AG08395 (cell line): ENCODE data around the gene RNF41.

Experiments used
- DNase-seq: peaks from one replicate; pipeline ENCODE4 v3.0.0; 2012; ENCODE audit warnings: mixed read lengths, low spot score

The RNF41 gene

GRCh38 chr12:56243731-56244181 lies 22.0 kb upstream of the RNF41 start:
- DNase-seq = no peak

- no peak for DNase-seq
These were observed 21.3 kb upstream of the RNF41 start for GRCh38 chr12:56242986-56243385.

GRCh38 chr12:56241424-56242303 lies 19.9 kb upstream of the RNF41 start:
- DNase-seq = no peak

GRCh38 chr12:56237552-56237951 lies 15.8 kb upstream of the RNF41 start:
- DNase-seq = no peak

DNA sequence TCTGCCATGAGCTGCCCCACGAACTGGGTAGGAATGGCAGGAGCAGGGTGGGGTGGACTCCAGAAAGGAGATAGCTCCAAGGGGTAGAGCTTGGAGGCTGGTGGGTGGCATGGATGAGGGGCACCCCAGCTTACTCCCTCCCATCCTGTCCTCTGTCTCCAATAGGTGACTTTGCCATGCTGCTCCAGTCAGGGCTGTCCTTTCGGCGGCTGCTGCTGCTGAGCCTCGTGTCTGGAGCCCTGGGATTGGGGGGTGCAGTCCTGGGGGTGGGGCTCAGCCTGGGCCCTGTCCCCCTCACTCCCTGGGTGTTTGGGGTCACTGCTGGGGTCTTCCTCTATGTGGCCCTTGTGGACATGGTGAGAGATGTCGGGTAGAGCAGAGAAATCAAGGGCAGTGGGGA lies 15.3 kb upstream of the RNF41 start:
- DNase-seq = no peak

- DNase-seq = no peak
These were observed 14.4 kb upstream of the RNF41 start for GRCh38 chr12:56236091-56236490.

GRCh38 chr12:56234746-56235436 lies 13.2 kb upstream of the RNF41 start:
- no peak for DNase-seq

DNA sequence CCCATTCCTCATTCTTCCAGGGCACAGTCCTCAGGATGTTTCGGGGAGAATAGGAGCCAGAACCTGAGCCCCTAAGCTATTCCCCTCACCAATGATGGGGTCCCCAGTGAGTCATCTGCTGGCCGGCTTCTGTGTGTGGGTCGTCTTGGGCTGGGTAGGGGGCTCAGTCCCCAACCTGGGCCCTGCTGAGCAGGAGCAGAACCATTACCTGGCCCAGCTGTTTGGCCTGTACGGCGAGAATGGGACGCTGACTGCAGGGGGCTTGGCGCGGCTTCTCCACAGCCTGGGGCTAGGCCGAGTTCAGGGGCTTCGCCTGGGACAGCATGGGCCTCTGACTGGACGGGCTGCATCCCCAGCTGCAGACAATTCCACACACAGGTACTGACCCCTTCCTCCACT lies 9.5 kb upstream of the RNF41 start:
- no peak for DNase-seq

- DNase-seq = no peak
These were observed 8.9 kb upstream of the RNF41 start for GRCh38 chr12:56230432-56231183.

GRCh38 chr12:56229916-56230431 lies 8.3 kb upstream of the RNF41 start, which contains the start of gene SLC39A5:
TSS of gene SLC39A5 (plus strand) at chr12:56230051. CDS start at chr12:56231275, 1,224 bp downstream.
- DNase-seq = no peak

DNA sequence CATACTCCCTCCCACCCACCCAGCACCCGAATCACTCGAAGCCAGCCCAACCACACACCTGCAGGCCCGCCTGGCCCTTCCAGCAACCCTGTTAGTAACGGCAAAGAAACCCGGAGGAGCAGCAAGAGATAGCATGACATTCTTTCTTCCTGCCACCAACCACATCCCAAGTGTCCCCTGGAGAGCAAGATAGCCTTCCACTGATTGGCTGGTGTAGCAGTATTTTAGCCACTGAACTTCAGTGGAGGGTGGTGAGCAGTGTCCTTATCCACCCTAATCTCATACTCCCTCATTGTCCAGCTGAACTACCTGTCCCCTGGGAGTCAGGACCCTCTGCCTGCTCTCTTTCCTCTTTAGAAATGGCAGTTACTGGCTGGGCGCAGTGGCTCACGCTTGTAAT lies 7.4 kb upstream of the RNF41 start:
- no peak for DNase-seq

- DNase-seq = no peak
These were observed 3.2 kb upstream of the RNF41 start for GRCh38 chr12:56224954-56225353.

GRCh38 chr12:56224102-56224701 lies 2.5 kb upstream of the RNF41 start, which contains the start of gene NABP2:
TSS of gene NABP2 (plus strand) at chr12:56224342. CDS start at chr12:56224857, 515 bp downstream.
- DNase-seq = peak; percentile 99

DNA sequence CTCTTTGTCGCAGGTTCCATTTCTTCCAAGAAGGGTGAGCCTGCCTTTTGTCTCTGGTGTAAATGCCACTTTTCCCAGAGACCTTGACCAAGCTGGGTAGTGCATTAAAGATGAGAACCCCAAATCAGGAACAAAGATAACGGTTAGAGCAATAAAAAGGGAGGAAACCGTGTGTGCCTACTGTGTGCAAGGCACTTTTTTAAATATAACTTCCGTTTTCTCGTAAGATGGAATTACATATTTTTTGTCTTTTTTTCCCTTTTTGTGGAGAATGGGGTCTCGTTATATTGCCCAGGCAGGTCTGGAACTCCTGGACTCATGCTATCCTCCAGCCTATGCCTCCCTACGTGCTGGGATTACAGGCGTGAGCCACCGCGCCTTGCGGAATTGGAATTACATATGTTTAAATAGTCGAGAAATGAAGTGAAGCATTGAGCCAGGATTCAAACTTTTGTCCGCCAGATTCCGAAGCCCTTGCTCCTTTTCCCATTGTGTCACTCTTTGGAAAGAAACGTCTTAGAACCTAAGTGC lies 1.9 kb upstream of the RNF41 start:
- DNase-seq = no peak

DNA sequence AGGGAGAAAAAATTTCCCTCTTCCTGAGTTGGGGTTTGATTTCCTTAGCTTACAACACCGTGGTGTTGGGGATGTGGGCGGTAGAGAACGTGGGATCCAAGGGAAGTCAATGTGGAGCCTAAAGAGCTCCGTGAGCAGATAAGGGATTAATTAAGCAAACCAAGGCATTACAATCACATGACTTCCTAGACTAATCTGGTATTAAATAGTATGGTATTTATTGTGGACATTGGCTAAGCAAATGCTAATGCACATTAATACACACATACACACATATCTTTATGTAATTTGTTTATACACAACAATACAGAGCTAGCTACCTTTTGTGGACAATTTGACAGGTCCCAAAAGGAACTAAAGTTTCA lies 791 bp upstream of the RNF41 start:
- no peak for DNase-seq

DNA sequence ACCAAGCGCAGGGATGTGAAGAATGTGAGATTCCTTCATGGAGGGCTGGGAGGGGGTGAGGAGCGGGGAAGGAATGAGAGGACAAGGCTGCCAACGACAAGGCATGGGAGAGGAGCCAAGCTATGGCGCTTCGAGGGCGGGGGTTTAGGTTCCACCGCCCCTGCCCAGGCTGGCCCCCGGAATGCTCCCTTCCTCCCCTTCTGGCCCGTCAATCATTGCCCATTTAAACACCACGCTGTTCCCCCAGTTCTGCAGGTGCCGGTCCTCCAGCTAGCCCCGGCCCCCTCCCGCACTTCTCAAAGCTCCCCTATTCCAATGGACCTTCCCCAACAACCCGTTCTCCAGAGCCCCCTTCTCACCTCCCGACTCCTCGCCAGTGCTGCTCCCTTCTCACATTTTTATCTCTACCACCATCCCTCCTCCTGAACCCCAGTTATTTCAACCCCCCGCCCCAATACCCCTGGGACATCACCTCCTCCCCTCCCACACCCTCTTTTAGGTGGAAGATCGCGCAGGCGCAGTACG lies 428 bp downstream of the RNF41 start:
- peak; percentile 93 for DNase-seq

DNA sequence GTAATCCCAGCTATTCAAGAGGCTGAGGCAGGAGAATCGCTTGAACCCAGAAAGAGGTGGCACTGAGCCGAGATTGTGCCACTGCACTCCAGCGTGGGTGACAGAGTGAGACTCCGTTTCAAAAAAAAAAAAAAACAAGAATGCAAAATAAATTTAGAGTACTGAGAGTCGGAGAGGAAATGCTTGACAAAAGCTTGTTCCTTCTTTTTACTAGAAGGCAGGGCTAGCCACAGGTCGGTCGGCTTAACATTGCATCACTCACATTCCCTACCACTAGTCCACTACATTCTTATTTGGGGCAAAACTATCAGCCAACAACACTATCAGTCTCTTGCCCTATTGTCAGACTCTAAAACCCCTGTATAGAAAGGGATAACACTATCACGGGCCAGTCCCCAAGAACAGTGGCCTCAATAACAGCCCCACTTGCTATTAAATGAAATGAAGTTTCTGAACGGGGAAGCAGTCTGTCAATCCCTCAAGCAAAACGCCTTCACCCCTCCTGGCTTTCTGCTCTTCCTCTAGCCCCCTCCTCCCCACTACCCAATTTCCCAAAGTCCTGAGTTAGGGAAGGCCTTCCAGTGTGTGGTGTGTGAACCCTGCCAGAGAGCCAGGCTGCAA lies 1.0 kb downstream of the RNF41 start:
- peak; percentile 43 for DNase-seq

- DNase-seq = no peak
These were observed 1.9 kb downstream of the RNF41 start for GRCh38 chr12:56219840-56220239.

DNA sequence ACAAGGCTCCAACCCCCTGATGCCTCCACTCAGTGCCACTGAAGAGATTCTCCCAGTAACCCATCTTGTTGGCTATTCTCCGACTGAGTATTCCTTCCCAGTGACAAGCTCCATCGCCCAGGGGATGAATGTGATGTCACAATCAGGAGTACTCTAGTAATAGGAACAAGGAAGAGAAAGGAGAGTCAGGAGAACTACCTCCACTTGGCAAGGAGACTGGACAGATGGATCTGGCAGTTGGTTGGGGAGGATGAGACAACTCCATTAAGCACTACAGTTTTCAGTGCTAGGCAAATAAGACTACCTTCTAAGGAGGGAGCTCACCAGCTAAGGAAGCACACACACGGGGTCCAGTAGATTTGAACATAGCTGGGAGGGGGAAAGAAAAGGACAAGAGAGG lies 5.3 kb downstream of the RNF41 start:
- no peak for DNase-seq

GRCh38 chr12:56213878-56214277 lies 7.8 kb downstream of the RNF41 start:
- no peak for DNase-seq

DNA sequence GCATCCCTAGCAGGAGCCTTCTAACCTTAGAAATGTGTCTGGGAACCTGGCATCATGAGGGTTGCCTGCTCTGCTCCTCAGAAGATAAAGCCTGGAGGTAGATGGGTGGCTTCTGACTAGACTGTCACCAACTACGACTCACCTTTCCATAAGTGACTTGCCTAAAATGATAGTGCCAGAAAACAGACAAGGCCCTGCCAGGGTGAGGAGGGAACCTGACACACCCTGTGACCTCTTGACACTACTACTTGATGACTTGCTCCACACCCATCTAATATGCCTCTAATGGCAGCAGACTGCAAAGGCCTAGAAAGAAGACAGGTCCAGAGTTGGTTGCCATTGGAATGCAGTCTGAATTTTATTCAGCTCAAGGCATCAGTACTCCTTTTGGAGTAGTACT lies 9.4 kb downstream of the RNF41 start:
- DNase-seq = no peak
